K562 (cell line): ENCODE data around the gene BMI1. TPM values are rescaled to one million over a fixed set of nuclear protein-coding genes. Genes with fewer than 3 reads are reported as not detected.
A peak's percentile ranks its signal among the peaks of the same experiment; 100 is the strongest.

Experiments
- ADNP ChIP-seq: fragments of 200-800 bp; sonication (Bioruptor generic); IDR thresholded peaks from 2 replicates; pipeline ENCODE4 v1.6.1; 2016; ENCODE audit warnings: missing genetic modification characterization, missing compliant biosample characterization
- AFF4 ChIP-seq: sonication (generic); formaldehyde crosslinking; IDR thresholded peaks from 2 replicates; pipeline ENCODE4 v1.8.0; 2023; ENCODE audit warnings: mild to moderate bottlenecking, missing genetic modification reagents
- BRD4 ChIP-seq: fragments of 200-600 bp; sonication (generic); IDR thresholded peaks from 2 replicates; pipeline ENCODE4 v1.6.1; 2017; ENCODE audit warnings: inconsistent platforms
- NRF1 ChIP-seq, 2 experiments: fragments of 450-650 bp; IDR thresholded peaks in 1 of 2; conservative IDR thresholded peaks in 1 of 2; 2 replicates each; pipeline ENCODE4 v1.6.1; 2014; ENCODE audit warnings: mild to moderate bottlenecking in 2 of 2
- RB1 ChIP-seq: fragments of 450-650 bp; IDR thresholded peaks from 2 replicates; pipeline ENCODE4 v1.6.1; 2017; ENCODE audit warnings: low read depth, mild to moderate bottlenecking
- SMAD4 ChIP-seq: fragments of 250-450 bp; sonication (Bioruptor Pico); conservative IDR thresholded peaks from 2 replicates; pipeline ENCODE4 v1.8.0; 2021; ENCODE audit warnings: inconsistent platforms, mild to moderate bottlenecking, moderate library complexity
- UBTF ChIP-seq, 2 experiments: IDR thresholded peaks; 2 replicates each; pipeline ENCODE4 v1.6.1; 2012; ENCODE audit warnings: improper control_type of control experiment in 2 of 2, low read depth in 2 of 2, low read length in 2 of 2, borderline replicate concordance in 1 of 2
- YY1 ChIP-seq, 3 experiments: IDR thresholded peaks; 2 replicates each; pipeline ENCODE4 v1.6.1; 2011; ENCODE audit warnings: low read length in 2 of 3, mild to moderate bottlenecking in 2 of 3, moderate library complexity in 2 of 3, borderline replicate concordance in 1 of 3, control low read depth in 1 of 3, low read depth in 1 of 3; ENCODE audit not compliant: insufficient read depth in 3 of 3, insufficient replicate concordance in 2 of 3, control insufficient read depth in 1 of 3, insufficient read length in 1 of 3; ENCODE audit errors: extremely low read depth in 1 of 3
- ZBTB2 ChIP-seq: fragments of 450-650 bp; IDR thresholded peaks from 2 replicates; pipeline ENCODE4 v1.6.1; 2016; ENCODE audit warnings: antibody characterized with exemption
- ZFP1 ChIP-seq: fragments of 450-650 bp; formaldehyde crosslinking; IDR thresholded peaks from 2 replicates; pipeline ENCODE4 v1.4.0; 2020; ENCODE audit warnings: mild to moderate bottlenecking, mixed read lengths
- ZFP30 ChIP-seq: fragments of 250-450 bp; sonication (Bioruptor Pico); IDR thresholded peaks from 2 replicates; pipeline ENCODE4 v1.8.0; 2022; ENCODE audit warnings: moderate library complexity, mild to moderate bottlenecking, inconsistent platforms, borderline replicate concordance
- ZNF408 ChIP-seq: fragments of 250-450 bp; sonication (Bioruptor Pico); IDR thresholded peaks from 2 replicates; pipeline ENCODE4 v1.4.0; 2020; ENCODE audit warnings: low read depth, mild to moderate bottlenecking, moderate library complexity
- ZNF507 ChIP-seq: conservative IDR thresholded peaks from 2 replicates; pipeline ENCODE4 v1.6.1; 2017; ENCODE audit warnings: missing genetic modification characterization, missing compliant biosample characterization
- ZNF57 ChIP-seq: fragments of 450-650 bp; formaldehyde crosslinking; IDR thresholded peaks from 2 replicates; pipeline ENCODE4 v1.4.0; 2020; ENCODE audit warnings: mild to moderate bottlenecking, moderate library complexity
- polyA plus RNA-seq, 8 experiments: library from polyadenylated mRNA; depleted of rRNA in 4 of 8; stranded (reverse) in 5 of 8; unstranded in 3 of 8; fragments of >200 nt; fragmentation: Nextera tagmentation in 2 of 8; fragmentation: Illumina TruSeq in 1 of 8; extraction: Ambion mirVana in 2 of 8; extraction: Trizol in 1 of 8; gene quantifications; 2 replicates each; pipeline versions ENCODE4 v1.2.1 to v1.2.3, GENCODE V29; 2011 to 2014; ENCODE audit warnings: inconsistent platforms in 1 of 8, missing spikeins in 1 of 8
- total RNA-seq, 7 experiments: library from RNA; depleted of rRNA in 6 of 7; stranded (reverse); fragments of >200 nt in 6 of 7; fragmentation: Illumina TruSeq in 2 of 7; extraction: Trizol in 2 of 7; gene quantifications; 2 replicates each; pipeline versions ENCODE4 v1.2.1 to v1.2.3, GENCODE V29; 2011 to 2021; ENCODE audit warnings: low replicate concordance in 1 of 7
- TF ChIP-seq, protein P1 (sequence below): fragments of 450-650 bp; IDR thresholded peaks from 2 replicates; pipeline ENCODE4 v1.6.1; 2016; ENCODE audit warnings: borderline replicate concordance

BMI1 gene
- total and polyA plus RNA-seq, 9 of the 15 experiments (the other 6 are each of a cell fraction or from before 2014, with no cell fraction given): 21.4 to 103 (median 70.8) TPM

GRCh38 chr10:22321924-22322640, 1.2 kb downstream of the BMI1 start (continued):
- TF ChIP-seq ADNP (tag): no peak
- peak; percentile 34; the same call in 1 of the 2 replicates for TF ChIP-seq RB1
- no peak for TF ChIP-seq ZBTB2
- TF ChIP-seq ZNF57: no peak
- TF ChIP-seq YY1 (IDR thresholded peaks at IDR 0.05; ENCODE audit: borderline replicate concordance in 1 of 3, control insufficient read depth in 1 of 3, extremely low read depth in 1 of 3, insufficient read depth in 3 of 3, insufficient read length in 1 of 3, insufficient replicate concordance in 2 of 3, low read depth in 1 of 3, low read length in 2 of 3): peak in 1 of 3 experiments; percentile 66
- 0 out of 4 replicates have a peak, but pooled peaks of 1 of the 2 experiments have one; percentile 2 for TF ChIP-seq UBTF (IDR thresholded peaks at IDR 0.05; ENCODE audit: borderline replicate concordance in 1 of 2, low read depth in 2 of 2, low read length in 2 of 2)
- TF ChIP-seq ZFP30 (CRISPR knock-in tag): no peak
- TF ChIP-seq, protein P1, sequence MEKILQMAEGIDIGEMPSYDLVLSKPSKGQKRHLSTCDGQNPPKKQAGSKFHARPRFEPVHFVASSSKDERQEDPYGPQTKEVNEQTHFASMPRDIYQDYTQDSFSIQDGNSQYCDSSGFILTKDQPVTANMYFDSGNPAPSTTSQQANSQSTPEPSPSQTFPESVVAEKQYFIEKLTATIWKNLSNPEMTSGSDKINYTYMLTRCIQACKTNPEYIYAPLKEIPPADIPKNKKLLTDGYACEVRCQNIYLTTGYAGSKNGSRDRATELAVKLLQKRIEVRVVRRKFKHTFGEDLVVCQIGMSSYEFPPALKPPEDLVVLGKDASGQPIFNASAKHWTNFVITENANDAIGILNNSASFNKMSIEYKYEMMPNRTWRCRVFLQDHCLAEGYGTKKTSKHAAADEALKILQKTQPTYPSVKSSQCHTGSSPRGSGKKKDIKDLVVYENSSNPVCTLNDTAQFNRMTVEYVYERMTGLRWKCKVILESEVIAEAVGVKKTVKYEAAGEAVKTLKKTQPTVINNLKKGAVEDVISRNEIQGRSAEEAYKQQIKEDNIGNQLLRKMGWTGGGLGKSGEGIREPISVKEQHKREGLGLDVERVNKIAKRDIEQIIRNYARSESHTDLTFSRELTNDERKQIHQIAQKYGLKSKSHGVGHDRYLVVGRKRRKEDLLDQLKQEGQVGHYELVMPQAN: peak; percentile 15; the same call in 1 of the 2 replicates
- TF ChIP-seq NRF1 (conservative IDR thresholded peaks at IDR 0.05 in 1 of 2, IDR thresholded peaks at IDR 0.05 in 1 of 2): no peak
- TF ChIP-seq ZFP1 (CRISPR knock-in tag): no peak
- no peak for TF ChIP-seq ZNF507 (tag)
- TF ChIP-seq BRD4: no peak
- peak; percentile 27; the same call in 1 of the 2 replicates for TF ChIP-seq SMAD4 (CRISPR knock-in tag)
- TF ChIP-seq AFF4 (CRISPR knock-in tag): 0 out of 2 replicates have a peak, but pooled peaks have one; percentile 15
- TF ChIP-seq ZNF408 (CRISPR knock-in tag): no peak
